GM10248 (cell line): ENCODE data around the gene NAA10.

Experiments
- CTCF ChIA-PET: fragments of 300-600 bp; sonication (Branson Sonifier 250); formaldehyde crosslinking; extraction: SDS; loops from one replicate; lab custom pipeline; 2021; ENCODE audit warnings: antibody characterized with exemption; lab: Yijun Ruan, JAX
- POLR2A ChIA-PET: fragments of 350-650 bp; sonication (Branson Sonifier 250); formaldehyde crosslinking; extraction: SDS; loops from one replicate; lab custom pipeline; 2020; ENCODE audit warnings: antibody characterized with exemption; lab: Yijun Ruan, JAX
- DNase-seq: peaks from one replicate; pipeline ENCODE4 v3.0.0; 2012; ENCODE audit errors: extremely low spot score
- TF ChIP-seq, protein P1 (sequence below): IDR thresholded peaks from 2 replicates; pipeline ENCODE4 v1.5.1; 2012; ENCODE audit warnings: mild to moderate bottlenecking, low read depth; ENCODE audit errors: extremely low read depth, missing control alignments, control extremely low read depth

NAA10 gene

DNA sequence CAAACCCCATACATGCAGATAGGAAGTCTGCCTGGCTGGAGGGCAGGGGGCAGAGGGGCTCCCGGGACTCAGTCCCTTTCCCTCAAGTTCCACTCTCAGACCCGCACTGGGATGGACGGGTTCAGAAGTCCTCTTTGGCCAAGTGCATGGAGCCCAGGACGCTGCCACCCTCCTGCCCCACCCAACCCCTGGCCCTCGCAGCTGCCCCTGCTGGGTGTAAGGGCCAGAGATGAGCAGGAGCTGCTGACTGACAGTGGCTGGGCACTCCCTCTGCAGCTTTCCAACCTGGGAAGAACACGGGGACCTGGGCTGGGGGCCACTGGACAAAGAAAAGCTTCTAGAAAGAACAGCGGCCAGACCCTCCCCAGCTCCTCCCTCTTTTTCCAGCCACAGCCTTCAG is 52.3 kb downstream of the NAA10 start:
- ChIA-PET POLR2A (no interaction called here), CTCF (no interaction called here)

DNA sequence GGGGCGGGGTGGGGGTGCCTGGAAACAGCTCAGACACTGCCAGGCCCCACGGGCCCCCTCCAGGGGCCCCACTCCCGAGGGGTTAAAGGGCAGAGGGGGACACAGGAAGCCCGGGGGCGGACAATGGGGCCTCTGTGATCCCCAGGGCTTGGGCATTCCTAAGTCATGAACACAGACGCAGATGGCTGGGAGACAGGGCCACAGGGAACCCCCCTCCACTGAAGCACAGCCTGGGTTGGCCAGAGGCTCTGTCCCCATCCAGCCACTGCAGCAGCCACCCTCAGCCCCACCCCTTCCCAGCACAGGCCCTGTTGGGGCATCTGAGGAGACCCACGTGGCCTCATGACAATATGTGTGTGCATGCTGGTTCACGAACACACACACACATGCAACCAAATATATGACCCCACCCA is 52.7 kb downstream of the NAA10 start:
- TF ChIP-seq, protein P1, sequence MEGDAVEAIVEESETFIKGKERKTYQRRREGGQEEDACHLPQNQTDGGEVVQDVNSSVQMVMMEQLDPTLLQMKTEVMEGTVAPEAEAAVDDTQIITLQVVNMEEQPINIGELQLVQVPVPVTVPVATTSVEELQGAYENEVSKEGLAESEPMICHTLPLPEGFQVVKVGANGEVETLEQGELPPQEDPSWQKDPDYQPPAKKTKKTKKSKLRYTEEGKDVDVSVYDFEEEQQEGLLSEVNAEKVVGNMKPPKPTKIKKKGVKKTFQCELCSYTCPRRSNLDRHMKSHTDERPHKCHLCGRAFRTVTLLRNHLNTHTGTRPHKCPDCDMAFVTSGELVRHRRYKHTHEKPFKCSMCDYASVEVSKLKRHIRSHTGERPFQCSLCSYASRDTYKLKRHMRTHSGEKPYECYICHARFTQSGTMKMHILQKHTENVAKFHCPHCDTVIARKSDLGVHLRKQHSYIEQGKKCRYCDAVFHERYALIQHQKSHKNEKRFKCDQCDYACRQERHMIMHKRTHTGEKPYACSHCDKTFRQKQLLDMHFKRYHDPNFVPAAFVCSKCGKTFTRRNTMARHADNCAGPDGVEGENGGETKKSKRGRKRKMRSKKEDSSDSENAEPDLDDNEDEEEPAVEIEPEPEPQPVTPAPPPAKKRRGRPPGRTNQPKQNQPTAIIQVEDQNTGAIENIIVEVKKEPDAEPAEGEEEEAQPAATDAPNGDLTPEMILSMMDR: no peak
- POLR2A ChIA-PET: no interaction called here
- CTCF ChIA-PET: no interaction called here
- DNase-seq: no peak

More for the DNA sequence above, 52.3 kb downstream of the NAA10 start:
- DNase-seq: no peak
- TF ChIP-seq, protein P1: no peak

DNA sequence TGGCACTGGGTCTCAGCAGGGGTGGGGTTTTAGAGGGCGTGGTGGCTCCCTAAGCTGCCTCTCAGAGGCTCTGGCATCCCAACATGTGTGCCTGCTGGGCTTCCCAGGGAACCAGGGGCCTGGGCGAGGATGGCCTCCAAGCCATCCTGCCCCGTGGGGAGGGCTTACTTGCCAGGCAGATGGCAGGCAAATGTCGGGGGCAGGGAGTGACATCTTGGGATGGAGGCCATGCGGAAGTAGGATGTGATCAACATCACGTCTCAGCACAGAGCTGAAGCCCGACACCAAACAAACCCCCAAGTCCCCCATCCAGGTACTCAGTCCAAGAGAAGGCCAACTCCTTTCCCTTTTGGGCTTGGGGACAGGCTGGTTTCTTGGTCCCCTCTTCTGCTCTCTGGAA is 53.6 kb downstream of the NAA10 start:
- CTCF ChIA-PET: no interaction called here
- POLR2A ChIA-PET: no interaction called here
- TF ChIP-seq, protein P1: no peak
- no peak for DNase-seq

DNA sequence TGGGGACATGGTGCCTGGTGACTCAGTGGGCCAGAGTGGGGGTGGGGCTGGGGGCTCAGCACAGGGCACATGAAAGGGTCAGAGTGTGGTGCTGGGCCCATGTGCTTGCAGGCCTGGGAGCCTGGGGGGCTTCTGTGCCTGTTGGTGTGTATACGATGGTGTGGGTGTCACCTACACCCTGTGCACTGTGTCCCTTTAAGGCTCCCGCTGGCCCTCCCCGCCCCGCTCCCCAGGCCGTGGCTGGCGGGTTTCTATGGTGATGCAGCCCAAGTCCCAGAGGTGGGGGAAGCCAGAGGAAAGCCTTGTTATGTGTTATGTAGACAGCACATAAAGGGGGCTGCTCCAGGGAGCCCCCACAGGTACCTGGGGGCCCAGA is 54.4 kb downstream of the NAA10 start:
- TF ChIP-seq, protein P1: no peak
- POLR2A ChIA-PET: no interaction called here
- CTCF ChIA-PET: no interaction called here
- DNase-seq: no peak

DNA sequence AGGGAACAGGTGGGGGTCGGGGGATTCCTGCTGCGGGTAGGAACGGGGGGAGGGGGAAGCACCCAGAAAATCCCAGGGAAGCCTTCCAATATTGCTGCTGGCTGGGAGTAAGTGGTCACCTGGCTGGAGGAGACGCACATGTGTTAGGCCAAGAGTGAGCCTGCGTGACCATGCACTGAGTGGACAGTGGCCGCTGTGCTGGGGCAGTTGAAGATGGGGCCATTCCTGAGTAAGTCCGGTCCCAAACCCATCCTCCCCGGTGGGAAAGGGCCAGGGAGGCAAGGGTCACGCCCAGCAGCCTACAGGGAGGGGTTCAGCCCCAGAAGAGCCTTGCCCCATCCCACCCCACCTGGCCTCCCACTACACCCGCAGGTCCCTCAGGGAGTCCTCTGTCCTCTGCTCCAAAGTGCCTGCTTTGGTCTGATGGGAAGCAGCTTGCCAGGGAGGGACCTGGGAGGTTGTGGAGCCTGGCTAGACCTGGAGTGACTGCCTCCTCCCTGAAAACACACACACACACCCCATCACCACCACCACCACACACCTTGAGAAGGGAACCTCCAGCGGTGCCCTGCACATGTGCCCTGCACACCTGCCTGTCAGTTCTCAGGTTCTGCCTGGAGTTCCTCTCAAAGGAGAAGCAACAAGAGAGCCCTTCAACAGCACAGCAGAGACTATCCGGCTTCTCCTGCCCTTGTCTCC is 54.9 kb downstream of the NAA10 start:
- no peak for DNase-seq
- ChIA-PET POLR2A (no interaction called here), CTCF (no interaction called here)
- TF ChIP-seq, protein P1: no peak
